H1 (cell line): ENCODE measurements around the gene ATXN1L. TPM values are rescaled to one million over a fixed set of nuclear protein-coding genes. Genes with fewer than 3 reads are reported as not detected.

Experiments used
- CTCF ChIA-PET: fragments of 300-600 bp; sonication (Branson Sonifier 250); formaldehyde crosslinking; loops from one replicate; lab custom pipeline; 2021; ENCODE audit not compliant: partially characterized antibody; lab: Charles Lee
- POLR2A ChIA-PET: fragments of 300-600 bp; sonication (Branson Sonifier 250); formaldehyde crosslinking; loops from one replicate; lab custom pipeline; 2021; ENCODE audit warnings: inconsistent platforms; ENCODE audit not compliant: partially characterized antibody; lab: Charles Lee
- DNase-seq, 2 experiments: peaks; one replicate each; pipeline versions ENCODE4 v3.0.0 to v3.0.0-alpha.2; 2010 to 2022; ENCODE audit warnings: low spot score in 2 of 2, low read depth in 1 of 2, mixed read lengths in 1 of 2
- FAIRE-seq: peaks from 2 replicates; lab custom pipeline; 2011; peaks lifted over from hg19 to GRCh38; lab: Jason Lieb, UNC
- H2AFZ ChIP-seq: 2 replicates; pipeline ENCODE4 v1.8.1; 2012; ENCODE audit warnings: low read length, inconsistent platforms
- H2AK5ac ChIP-seq: 2 replicates; pipeline ENCODE4 v1.6.1; 2013; ENCODE audit warnings: low read depth, low read length
- H2BK120ac ChIP-seq: replicated peaks from 2 replicates; pipeline ENCODE3; 2013; ENCODE audit warnings: low read depth, low read length, inconsistent platforms
- H2BK12ac ChIP-seq: 2 replicates; pipeline ENCODE4 v1.6.1; 2013; ENCODE audit warnings: low read depth, low read length
- H2BK15ac ChIP-seq: 2 replicates; pipeline ENCODE4 v1.6.1; 2013; ENCODE audit warnings: low read length
- H2BK20ac ChIP-seq: 2 replicates; pipeline ENCODE4 v1.6.1; 2013; ENCODE audit warnings: low read length
- H2BK5ac ChIP-seq: 2 replicates; pipeline ENCODE4 v1.6.1; 2013; ENCODE audit warnings: low read depth, low read length
- H3K14ac ChIP-seq: 2 replicates; pipeline ENCODE4 v1.6.1; 2013; ENCODE audit warnings: inconsistent platforms; ENCODE audit not compliant: insufficient read length
- H3K18ac ChIP-seq: 2 replicates; pipeline ENCODE4 v1.6.1; 2013; ENCODE audit warnings: low read length; ENCODE audit errors: extremely low read depth
- H3K23ac ChIP-seq: 2 replicates; pipeline ENCODE4 v1.6.1; 2013; ENCODE audit warnings: inconsistent platforms; ENCODE audit not compliant: insufficient read length
- H3K23me2 ChIP-seq: 2 replicates; pipeline ENCODE4 v1.6.1; 2013; ENCODE audit warnings: low read depth, low read length
- H3K27ac ChIP-seq: 2 replicates; pipeline ENCODE4 v1.6.1; 2011; ENCODE audit warnings: low read depth, low read length, inconsistent platforms
- H3K27me3 ChIP-seq, 4 experiments: replicated peaks in 1 of 4; 1 replicate in 1 of 4; 2 replicates in 3 of 4; pipeline versions ENCODE4 v1.6.1 to v1.8.1; 2011 to 2013; ENCODE audit warnings: low read length in 3 of 4, mild to moderate bottlenecking in 3 of 4, inconsistent platforms in 2 of 4, mixed read lengths in 2 of 4, moderate library complexity in 1 of 4; ENCODE audit not compliant: control insufficient read depth in 3 of 4, insufficient read depth in 3 of 4; ENCODE audit errors: extremely low read depth in 1 of 4
- H3K36me3 ChIP-seq, 4 experiments: 2 replicates each; pipeline versions ENCODE4 v1.6.1 to v1.8.1; 2011 to 2013; ENCODE audit warnings: mild to moderate bottlenecking in 4 of 4, low read length in 3 of 4, moderate library complexity in 2 of 4, control low read depth in 1 of 4, inconsistent platforms in 1 of 4; ENCODE audit not compliant: insufficient read depth in 4 of 4, control insufficient read depth in 2 of 4
- H3K4ac ChIP-seq: replicated peaks from 2 replicates; pipeline ENCODE3; 2013; ENCODE audit warnings: low read length, low read depth, mixed read lengths, inconsistent platforms; ENCODE audit not compliant: insufficient read length
- H3K4me1 ChIP-seq, 4 experiments: replicated peaks in 1 of 4; 1 replicate in 1 of 4; 2 replicates in 3 of 4; pipeline versions ENCODE4 v1.6.1 to v1.8.1; 2011 to 2013; ENCODE audit warnings: low read length in 3 of 4, inconsistent platforms in 2 of 4, mixed read lengths in 1 of 4; ENCODE audit not compliant: insufficient read depth in 4 of 4, control insufficient read depth in 3 of 4
- H3K4me2 ChIP-seq, 2 experiments: 2 replicates each; pipeline versions ENCODE4 v1.6.1 to v1.8.1; 2011 to 2013; ENCODE audit warnings: low read depth in 2 of 2, low read length in 2 of 2, control low read depth in 1 of 2, inconsistent platforms in 1 of 2, mild to moderate bottlenecking in 1 of 2; ENCODE audit not compliant: insufficient read depth in 1 of 2
- H3K4me3 ChIP-seq, 4 experiments: fragments of 200-600, 300-600 bp in 1 of 4; sonication (generic), shearing (Covaris generic), sonication (Bioruptor Twin) in 1 of 4; 2 replicates each; pipeline versions ENCODE4 v1.5.1 to v1.8.1; 2011 to 2016; ENCODE audit warnings: low read length in 4 of 4, low read depth in 3 of 4, control low read depth in 2 of 4, inconsistent platforms in 2 of 4, mild to moderate bottlenecking in 2 of 4, mixed read lengths in 1 of 4, moderate library complexity in 1 of 4; ENCODE audit not compliant: insufficient read depth in 2 of 4; ENCODE audit errors: extremely low read depth in 1 of 4
- H3K56ac ChIP-seq: replicated peaks from 2 replicates; pipeline ENCODE3; 2013; ENCODE audit warnings: low read depth, mild to moderate bottlenecking, mixed read lengths, low read length, inconsistent platforms; ENCODE audit not compliant: insufficient read length
- H3K79me1 ChIP-seq: 2 replicates; pipeline ENCODE4 v1.6.1; 2013; ENCODE audit warnings: low read depth, low read length, control low read depth
- H3K79me2 ChIP-seq, 2 experiments: 2 replicates each; pipeline versions ENCODE4 v1.6.1 to v1.8.1; 2012 to 2013; ENCODE audit warnings: low read length in 2 of 2, mild to moderate bottlenecking in 2 of 2, inconsistent platforms in 1 of 2; ENCODE audit not compliant: insufficient read depth in 2 of 2, control insufficient read depth in 1 of 2
- H3K9ac ChIP-seq, 4 experiments: replicated peaks in 1 of 4; 1 replicate in 1 of 4; 2 replicates in 3 of 4; pipeline versions ENCODE4 v1.6.1 to v1.8.1; 2011 to 2013; ENCODE audit warnings: low read depth in 3 of 4, low read length in 3 of 4, control low read depth in 2 of 4, mild to moderate bottlenecking in 2 of 4, moderate library complexity in 2 of 4, inconsistent platforms in 1 of 4; ENCODE audit errors: extremely low read depth in 1 of 4
- H3K9me3 ChIP-seq, 2 experiments: 2 replicates each; pipeline versions ENCODE4 v1.6.1 to v1.8.1; 2012 to 2013; ENCODE audit warnings: mild to moderate bottlenecking in 2 of 2, moderate library complexity in 2 of 2, control low read depth in 1 of 2, inconsistent platforms in 1 of 2, low read depth in 1 of 2, low read length in 1 of 2, mixed read lengths in 1 of 2; ENCODE audit not compliant: insufficient read depth in 2 of 2
- H4K20me1 ChIP-seq, 2 experiments: replicated peaks in 1 of 2; 2 replicates each; pipeline versions ENCODE3 to v1.8.1; 2011 to 2013; ENCODE audit warnings: inconsistent platforms in 2 of 2, low read length in 2 of 2, mild to moderate bottlenecking in 1 of 2; ENCODE audit not compliant: insufficient read depth in 2 of 2, control insufficient read depth in 1 of 2
- H4K5ac ChIP-seq: 2 replicates; pipeline ENCODE4 v1.6.1; 2013; ENCODE audit warnings: low read length, low read depth, mixed read lengths, inconsistent platforms; ENCODE audit not compliant: insufficient read length
- H4K8ac ChIP-seq: 2 replicates; pipeline ENCODE4 v1.8.0; 2013; ENCODE audit warnings: mild to moderate bottlenecking, moderate library complexity, low read length, inconsistent platforms; ENCODE audit not compliant: insufficient read depth; ENCODE audit errors: extremely low read depth
- H4K91ac ChIP-seq: replicated peaks from 2 replicates; pipeline ENCODE3; 2013; ENCODE audit warnings: low read length, mixed read lengths, inconsistent platforms; ENCODE audit not compliant: insufficient read length
- GTF2F1 ChIP-seq: IDR thresholded peaks from 2 replicates; pipeline ENCODE4 v1.6.1; 2012; ENCODE audit warnings: low read depth, low read length, improper control_type of control experiment, borderline replicate concordance
- MAFK ChIP-seq: IDR thresholded peaks from 2 replicates; pipeline ENCODE4 v1.6.1; 2012; ENCODE audit warnings: low read depth, mild to moderate bottlenecking, improper control_type of control experiment, low read length
- WGBS, 2 experiments: shearing (Covaris generic) in 1 of 2; methylation state at CpG; one replicate each; pipeline versions ENCODE4 v1.1.6 to v1.1.7; 2013 to 2015; ENCODE audit warnings: low lambda C conversion rate in 2 of 2, mixed read lengths in 2 of 2, inconsistent platforms in 1 of 2, low coverage in 1 of 2, missing lambda C conversion rate in 1 of 2; ENCODE audit not compliant: insufficient replicate concordance in 2 of 2, insufficient coverage in 1 of 2, insufficient read length in 1 of 2; ENCODE audit errors: extremely low coverage in 1 of 2, missing lambda C conversion rate in 1 of 2; 5-methylcytosine and 5-hydroxymethylcytosine counted together
- polyA plus RNA-seq, 7 experiments: library from polyadenylated mRNA; depleted of rRNA in 3 of 7; stranded (reverse) in 5 of 7; unstranded in 2 of 7; fragments of >200 nt in 5 of 7; fragments of 200-250 nt in 2 of 7; gene quantifications; 1 replicate in 5 of 7; 2 replicates in 1 of 7; 4 replicates in 1 of 7; pipeline versions ENCODE4 v1.2.1 to v1.2.3, GENCODE V29; 2011 to 2013; ENCODE audit warnings: missing spikeins in 2 of 7, mixed read lengths in 2 of 7
- total RNA-seq: library from RNA; stranded (reverse); fragmentation: NEBNext Ultra II Directional; extraction: Animal tissue kit (Norgen Biotek cat#: 25700); gene quantifications from 2 replicates; pipeline ENCODE4 v1.2.1, GENCODE V29; 2021

Gene ATXN1L
- total and polyA plus RNA-seq, 2 of the 8 experiments (the other 6 are each of a cell fraction or from before 2014, with no cell fraction given): 12.1 to 23.8 TPM

DNA sequence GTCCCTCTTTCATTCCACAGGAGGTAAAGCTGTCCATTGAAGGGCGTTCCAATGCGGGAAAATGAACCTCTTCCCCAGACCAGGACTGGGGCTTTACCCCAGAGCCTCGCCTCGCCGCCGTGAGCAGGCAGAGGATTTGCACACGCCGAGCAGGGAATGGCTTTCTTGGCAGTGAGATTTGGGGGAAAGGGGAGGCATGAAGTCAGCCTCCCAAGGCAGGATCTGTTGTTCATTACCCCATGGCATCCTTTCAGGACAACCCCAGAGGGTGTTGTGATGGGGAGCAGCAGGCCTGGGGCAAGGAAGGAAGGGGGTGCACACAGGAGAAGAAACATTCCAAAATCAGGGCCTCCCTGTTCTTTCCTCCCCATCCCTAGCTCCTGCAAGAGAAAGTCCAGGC, 6.0 kb downstream of the ATXN1L start:
- Histone ChIP-seq H3K23ac (no peak overlapping the region), H3K4me2 (no peak overlapping the region), H3K79me1 (peaks cover 4% of the 10 kb centered on the region; the same call in 1 of the 2 replicates), H3K56ac (no peak overlapping the region), H3K4me3 (no peak overlapping the region), H3K27ac (no peak overlapping the region), H2BK15ac (no peak overlapping the region), H2BK12ac (no peak overlapping the region), H3K27me3 (no peaks in the 10 kb centered on the region), H3K79me2 (peaks cover 4 to 14% of the 10 kb centered on the region in 2 experiments; a peak in 3 of 4 replicates), H4K91ac (no peak overlapping the region), H2BK120ac (no peak overlapping the region), H4K5ac (no peak overlapping the region), H3K9me3 (no peaks in the 10 kb centered on the region), H3K9ac (no peak overlapping the region), H2BK5ac (no peak overlapping the region; the same call in 1 of the 2 replicates), H3K36me3 (peaks cover 11 to 32% (median 22%) of the 10 kb centered on the region in 4 experiments; a peak in 7 of 8 replicates), H2AFZ (no peak overlapping the region), H4K8ac (no peak overlapping the region), H3K23me2 (no peaks in the 10 kb centered on the region)
- POLR2A ChIA-PET: interaction anchor here (1.0 to 2.2 kb wide), 4 partner anchors 9 to 43 kb away, joined by 3 to 7 read pairs (median 4); partner anchors contain the start of gene AP1G1
- WGBS, 2 experiments: 98% methylated on average over 8 of the region's 8 CpGs; no CpG with 5 or more reads in 1 of the 2 experiments
- no peak for TF ChIP-seq GTF2F1
- no peak for TF ChIP-seq MAFK
- TF ChIP-seq, all 59 proteins: peak for 0
- FAIRE-seq: no peak
- Histone ChIP-seq H2AK5ac (no peak overlapping the region), H3K14ac (no peak overlapping the region), H3K4ac (no peak overlapping the region), H4K20me1 (peaks cover 0 to 20% of the 10 kb centered on the region in 2 experiments), H3K18ac (no peak overlapping the region), H2BK20ac (no peak overlapping the region), H3K4me1 (peaks cover 0 to 4% (median 0%) of the 10 kb centered on the region in 4 experiments; a peak in 2 of 7 replicates)
- CTCF ChIA-PET: interaction anchor here (1.3 to 5.9 kb wide), 2 partner anchors 31 to 110 kb away, joined by 3 to 32 read pairs; no protein-coding TSS in a partner anchor
- DNase-seq: no peak
